Fibroblast of pulmonary artery (primary cell): ENCODE results near the gene LEO1.
A peak's percentile ranks its signal among the peaks of the same experiment; 100 is the strongest.

ENCODE experiments used
- DNase-seq: peaks from one replicate; pipeline ENCODE4 v3.0.0-alpha.2; 2010; ENCODE audit warnings: low read depth
- H3K4me3 ChIP-seq: replicated peaks from 2 replicates; pipeline ENCODE4 v1.5.1; 2011; ENCODE audit warnings: low read depth, mild to moderate bottlenecking, control low read depth, low read length, moderate library complexity
- CTCF ChIP-seq: IDR thresholded peaks from 2 replicates; pipeline ENCODE4 v1.5.1; 2011; ENCODE audit warnings: mild to moderate bottlenecking, control low read depth, low read length, inconsistent platforms; ENCODE audit errors: missing control alignments

LEO1 gene

GRCh38 chr15:51908316-51908715 is 63.3 kb downstream of the LEO1 start:
- DNase-seq: peak; percentile 23
- H3K4me3 ChIP-seq: no peak overlapping the region
- TF ChIP-seq CTCF: no peak

GRCh38 chr15:51907136-51907862 is 64.3 kb downstream of the LEO1 start:
- DNase-seq: no peak
- no peak overlapping the region for H3K4me3 ChIP-seq
- TF ChIP-seq CTCF: no peak

- no peak for TF ChIP-seq CTCF
- H3K4me3 ChIP-seq: no peak overlapping the region
- no peak for DNase-seq
These were observed 66.6 kb downstream of the LEO1 start for GRCh38 chr15:51904931-51905330.

- H3K4me3 ChIP-seq: no peak overlapping the region
- no peak for DNase-seq
- TF ChIP-seq CTCF: no peak
These were observed 67.2 kb downstream of the LEO1 start for GRCh38 chr15:51904421-51904820.

- TF ChIP-seq CTCF: no peak
- H3K4me3 ChIP-seq: no peak overlapping the region
- DNase-seq: no peak
These were observed 82.1 kb downstream of the LEO1 start for GRCh38 chr15:51889486-51889885.

GRCh38 chr15:51888593-51889195 is 82.9 kb downstream of the LEO1 start:
- DNase-seq: peak; percentile 53
- no peak overlapping the region for H3K4me3 ChIP-seq
- TF ChIP-seq CTCF: peak; percentile 75
